NCI-H2196 treated with DMSO at 0.1 percent for 48 hours (cell line): ENCODE measurements around the gene UNC80.

Experiments
- DNase-seq: peaks from one replicate; lab custom pipeline; 2025; ENCODE audit not compliant: unreplicated experiment; lab: John Stamatoyannopoulos, UW

The UNC80 gene

DNA sequence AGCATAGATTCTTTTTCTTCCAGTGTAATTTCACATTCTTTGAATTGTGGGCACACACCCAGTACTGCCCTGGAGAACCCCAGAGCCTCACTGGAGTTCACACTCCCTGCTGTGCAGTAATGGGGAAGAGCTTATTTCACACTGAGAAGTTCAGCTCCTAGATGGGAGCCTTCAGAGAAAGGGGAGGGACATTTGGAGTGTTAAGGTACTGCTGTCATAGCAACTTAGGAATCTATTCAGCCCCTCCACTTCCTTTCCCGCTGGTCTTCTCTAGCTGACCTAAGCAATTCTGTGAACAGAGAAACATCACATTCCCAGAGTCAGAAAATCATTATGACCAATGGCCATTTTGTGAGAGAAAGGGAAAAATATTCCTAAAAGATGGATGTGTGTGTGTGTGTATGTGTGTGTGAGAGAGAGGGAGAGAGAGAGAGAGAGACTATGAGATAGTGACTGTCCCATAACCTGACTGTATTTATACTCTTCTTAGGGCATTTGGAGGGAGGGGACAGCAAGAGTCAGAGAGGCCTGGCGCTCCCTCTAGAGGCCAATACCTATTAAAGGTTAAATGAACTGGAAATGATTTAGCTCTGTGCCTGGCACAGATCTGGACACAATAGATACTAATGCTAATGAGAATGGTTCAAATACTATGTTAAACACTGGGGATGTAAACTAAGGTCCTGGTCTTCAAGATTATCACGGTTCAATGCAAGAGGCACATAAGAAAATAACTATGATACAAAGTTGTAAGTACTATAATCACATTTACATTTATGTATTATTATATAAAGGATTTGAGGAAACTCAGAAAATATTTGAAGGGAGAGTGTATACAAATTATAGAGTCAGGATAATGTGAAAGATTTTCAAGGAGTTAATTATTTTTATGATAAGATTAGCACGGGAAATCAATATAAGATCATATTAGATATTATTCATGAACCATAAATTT lies 189.3 kb downstream of the UNC80 start:
- DNase-seq = no peak

DNA sequence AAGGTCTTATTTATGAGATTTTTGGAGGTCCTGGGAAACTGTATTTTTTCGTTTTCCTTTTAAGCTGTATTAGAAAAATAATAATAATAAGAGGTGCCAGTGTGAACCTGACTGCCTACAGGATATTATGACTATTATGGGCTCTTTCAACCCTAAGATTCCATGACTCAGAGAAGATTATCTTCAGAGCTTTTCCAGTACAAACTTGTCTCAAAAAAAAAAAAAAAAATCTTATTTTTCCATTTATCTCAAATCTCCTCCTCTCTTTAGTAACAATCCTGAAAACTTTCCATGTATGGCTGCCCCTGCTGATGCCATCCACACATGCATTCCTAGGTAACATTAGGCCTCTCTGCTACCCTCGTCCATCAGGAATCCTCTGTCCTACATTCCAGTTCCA lies 194.1 kb downstream of the UNC80 start:
- DNase-seq = no peak

DNA sequence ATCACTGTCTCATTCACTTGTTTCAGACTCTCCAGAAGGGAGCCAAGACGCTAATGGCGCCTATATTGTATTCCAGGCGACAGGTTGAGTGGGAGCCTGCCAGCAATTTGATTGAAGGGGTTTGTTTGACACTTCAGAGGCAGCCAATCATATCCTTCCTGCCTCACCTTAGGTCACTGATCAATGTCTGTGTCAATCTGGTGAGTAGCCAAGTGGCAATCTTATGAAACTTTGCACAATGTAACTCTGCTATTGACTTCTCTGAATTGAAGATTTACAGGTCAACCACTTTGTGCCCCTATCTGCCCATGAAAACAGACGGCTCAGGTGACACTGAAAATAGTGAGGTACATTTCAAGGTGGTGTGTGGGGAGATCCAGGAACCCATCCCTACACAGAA lies 198.1 kb downstream of the UNC80 start:
- no peak for DNase-seq

DNA sequence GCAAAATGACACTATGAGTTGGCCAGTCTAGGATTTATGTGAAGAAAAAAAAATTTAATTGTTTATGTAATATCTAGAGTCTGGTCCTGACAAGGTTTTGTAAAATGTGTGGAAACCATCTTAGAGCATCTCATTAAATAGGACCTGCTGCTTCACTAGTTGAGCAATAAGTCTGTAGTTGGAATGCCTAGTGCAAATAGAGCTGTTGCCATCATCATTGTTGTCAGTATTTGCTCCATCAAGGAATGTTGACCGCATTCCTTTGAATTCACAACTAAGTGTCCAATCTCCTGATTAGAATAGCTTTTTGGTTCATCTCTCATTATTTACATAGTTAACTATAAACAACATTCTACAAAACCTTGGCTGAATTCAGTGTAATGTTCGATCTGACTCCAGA lies 198.6 kb downstream of the UNC80 start:
- no peak for DNase-seq

DNA sequence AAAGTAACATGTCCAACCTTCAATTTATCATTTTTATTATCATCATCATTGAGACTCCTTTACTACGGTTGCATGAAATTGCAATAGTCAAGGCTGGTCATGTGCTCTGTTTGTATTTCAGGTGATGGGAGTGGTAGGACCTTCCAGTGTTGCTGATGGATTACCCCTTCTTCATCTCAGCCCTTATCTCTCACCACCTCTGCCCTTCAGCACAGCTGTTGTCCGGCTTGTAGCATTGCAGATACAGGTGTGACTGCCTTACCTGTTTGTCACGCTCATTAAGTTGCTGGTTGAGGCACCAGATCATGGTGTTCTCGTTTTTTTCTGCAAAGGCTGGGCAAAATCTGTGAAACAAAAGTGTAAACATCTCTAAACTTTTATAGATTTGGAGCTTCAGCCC lies 199.1 kb downstream of the UNC80 start:
- no peak for DNase-seq

DNA sequence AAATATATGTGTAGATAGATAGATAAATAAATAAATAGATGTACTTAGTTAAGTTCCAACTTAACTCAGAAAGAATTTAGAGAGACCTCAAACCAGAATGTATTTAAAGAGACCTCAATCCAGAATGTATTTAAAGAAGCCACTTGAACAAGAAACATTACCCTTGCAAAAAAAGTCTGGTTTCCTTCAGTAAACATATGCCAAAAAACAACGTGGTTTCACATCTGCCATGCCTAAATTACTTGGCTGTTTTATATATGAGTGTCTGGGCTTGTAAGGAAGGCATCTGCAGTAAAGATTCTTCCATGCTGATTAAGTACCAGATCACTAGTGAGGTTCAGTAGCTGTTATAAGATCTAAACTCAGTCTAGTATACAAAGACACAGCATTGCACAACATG lies 201.7 kb downstream of the UNC80 start:
- DNase-seq = no peak

DNA sequence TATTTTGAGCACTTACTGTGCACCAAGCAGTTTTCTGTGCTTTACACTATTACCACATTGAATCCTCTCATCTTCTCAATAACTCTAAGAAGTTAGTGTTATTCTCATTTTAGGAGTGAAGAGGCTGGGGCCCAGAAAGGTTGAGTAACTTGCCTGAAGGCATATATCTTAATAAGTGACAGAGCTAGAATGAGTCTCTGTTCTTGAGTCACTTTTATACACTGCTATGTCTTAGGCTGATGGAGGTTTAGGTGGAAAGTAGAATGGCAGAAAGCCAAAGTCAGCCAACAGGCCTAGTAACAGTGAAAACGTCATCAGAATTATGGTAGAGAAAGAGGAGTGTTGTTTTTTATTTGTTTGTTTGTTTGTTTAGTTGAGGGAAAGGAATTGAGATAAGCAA lies 202.9 kb downstream of the UNC80 start:
- DNase-seq = no peak

DNA sequence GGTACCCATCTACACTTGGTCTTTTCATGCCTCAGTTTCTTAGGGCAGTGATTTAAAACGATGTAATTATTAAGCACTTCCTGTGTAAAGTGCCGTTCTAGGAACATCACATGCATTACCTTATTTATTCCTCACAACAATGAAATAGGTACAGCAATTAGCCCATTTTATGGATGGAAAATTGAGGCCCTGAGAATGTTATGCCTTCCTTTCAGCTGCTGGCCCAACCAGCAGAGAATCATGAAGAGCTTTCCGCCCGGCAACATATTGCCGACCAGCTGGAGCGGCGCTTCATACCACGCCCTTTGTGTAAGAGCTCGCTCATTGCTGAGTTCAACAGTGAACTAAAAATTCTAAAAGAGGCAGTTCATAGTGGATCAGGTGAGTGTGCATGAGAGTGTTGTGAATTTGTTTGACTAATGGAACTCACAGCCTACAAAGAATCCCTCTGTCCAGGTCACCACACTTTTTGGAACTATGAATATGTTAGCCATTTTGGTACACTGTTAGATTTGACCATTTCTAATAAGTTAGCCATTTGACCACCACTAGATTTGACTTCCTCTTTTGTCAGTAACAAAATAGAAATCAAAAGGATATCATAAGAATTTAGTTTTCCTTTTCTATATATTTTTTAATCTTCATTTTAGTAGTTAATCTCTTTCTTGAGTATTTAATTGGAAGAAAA lies 205.2 kb downstream of the UNC80 start:
- no peak for DNase-seq

DNA sequence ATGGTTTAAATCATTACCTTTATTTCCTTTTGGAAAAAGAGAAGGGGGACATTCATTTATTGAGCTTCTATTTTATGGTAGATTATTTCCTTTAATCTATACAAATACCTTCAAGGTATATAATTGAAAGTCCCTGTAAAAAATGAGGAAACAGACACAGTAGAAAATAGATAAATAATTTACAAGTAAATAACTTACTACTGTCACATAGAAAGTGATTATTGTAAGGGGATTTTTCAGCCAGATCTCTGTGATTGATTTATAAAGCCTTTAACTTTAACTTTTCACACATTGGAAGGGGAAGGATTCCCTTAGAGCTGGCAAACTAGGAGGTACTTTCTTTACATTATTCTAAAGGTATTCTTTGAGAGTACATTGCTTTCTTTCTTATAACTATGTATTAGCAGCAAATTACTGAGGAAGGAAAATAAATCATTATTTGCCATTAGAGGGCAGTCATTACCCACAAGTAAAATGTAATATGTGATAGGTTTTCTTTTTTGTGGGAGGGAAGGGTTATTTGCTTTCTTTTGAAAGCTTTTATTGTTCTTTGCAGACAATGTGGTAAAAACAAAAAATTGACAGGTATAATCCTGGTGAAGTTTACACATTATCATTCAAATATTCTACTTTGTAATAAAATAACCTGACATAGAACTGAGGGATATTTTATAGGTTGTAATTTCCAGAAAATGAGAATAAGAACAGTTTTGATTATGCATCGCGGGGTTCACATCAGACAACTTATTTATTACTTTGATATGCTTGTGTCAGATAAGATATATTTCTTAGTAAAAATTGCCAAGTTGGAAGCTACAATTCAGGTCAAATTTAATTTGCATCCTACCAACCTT lies 206.0 kb downstream of the UNC80 start:
- no peak for DNase-seq

DNA sequence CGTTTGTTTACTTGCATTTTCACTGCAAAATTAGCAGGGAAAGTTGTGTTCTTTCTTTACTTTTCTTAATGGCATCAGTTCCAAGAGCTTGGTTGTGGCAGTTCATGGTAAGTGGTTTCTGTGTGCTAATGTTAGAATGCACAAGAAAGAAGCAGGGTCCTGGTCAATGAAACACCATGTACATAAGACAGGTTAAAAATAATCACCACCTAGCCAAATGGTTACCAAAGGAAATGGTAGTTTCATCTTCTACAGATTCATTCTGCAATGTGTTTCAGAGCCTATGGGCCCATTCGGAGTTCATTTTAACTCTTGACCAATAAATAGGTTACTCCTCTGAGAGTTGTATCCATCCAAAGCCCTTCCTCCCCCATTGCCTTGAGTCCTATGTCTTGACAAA lies 212.7 kb downstream of the UNC80 start:
- DNase-seq = no peak

DNA sequence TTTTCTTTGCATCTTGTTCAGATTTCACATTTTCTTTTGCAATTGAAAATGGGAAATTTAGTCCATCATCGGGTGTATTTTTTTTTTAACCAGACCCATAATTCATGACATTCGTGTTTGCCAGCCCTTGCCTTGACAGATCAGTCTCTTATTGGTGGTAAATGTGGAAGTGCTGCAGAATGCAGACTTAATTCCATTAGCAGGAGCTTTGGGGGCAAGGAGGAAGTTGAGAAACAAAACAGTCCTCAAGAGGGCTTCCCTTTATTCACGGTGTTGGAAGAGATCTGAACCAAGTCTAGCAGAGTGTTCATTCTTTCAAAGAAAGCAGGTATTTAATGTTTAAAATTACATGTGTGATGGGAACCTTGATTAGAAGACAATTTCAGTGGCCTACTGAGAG lies 214.2 kb downstream of the UNC80 start:
- no peak for DNase-seq

DNA sequence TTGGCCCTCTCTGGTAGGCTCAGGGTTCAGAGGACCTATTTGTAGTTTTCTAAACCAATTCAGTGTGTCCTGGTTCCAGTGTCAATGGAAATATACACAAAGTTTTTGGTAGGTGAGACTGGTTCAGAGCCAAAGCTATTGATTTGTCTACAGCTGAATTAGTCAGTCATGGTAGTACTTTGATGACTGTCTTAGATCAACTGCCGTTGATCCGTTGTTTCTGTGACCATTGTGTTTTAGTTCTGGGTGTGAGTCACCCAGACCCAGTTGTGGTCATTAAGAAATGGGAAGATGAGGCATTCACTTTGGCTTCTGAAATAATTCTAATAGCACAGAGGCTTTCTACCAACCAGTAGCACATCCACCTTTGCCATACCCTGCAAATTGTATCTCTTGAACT lies 214.8 kb downstream of the UNC80 start:
- no peak for DNase-seq

DNA sequence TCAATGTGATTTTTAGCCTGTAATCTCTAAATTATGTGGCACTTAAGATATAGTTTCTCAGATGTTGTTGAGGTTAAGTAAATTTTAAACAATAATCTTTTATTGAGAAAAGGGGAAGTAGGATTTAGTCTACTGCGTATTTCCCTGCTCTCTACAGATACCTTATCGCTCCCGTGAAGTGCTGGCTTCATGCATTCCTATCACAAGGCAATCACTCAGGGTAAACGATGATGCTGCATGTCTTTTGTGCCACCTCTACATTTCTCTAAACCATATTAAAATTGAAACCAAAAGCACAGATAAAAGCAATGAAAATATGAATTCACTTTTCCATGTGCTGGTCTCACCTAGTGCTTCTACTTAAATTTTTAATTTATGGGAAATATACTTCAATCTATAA lies 216.4 kb downstream of the UNC80 start:
- no peak for DNase-seq

DNA sequence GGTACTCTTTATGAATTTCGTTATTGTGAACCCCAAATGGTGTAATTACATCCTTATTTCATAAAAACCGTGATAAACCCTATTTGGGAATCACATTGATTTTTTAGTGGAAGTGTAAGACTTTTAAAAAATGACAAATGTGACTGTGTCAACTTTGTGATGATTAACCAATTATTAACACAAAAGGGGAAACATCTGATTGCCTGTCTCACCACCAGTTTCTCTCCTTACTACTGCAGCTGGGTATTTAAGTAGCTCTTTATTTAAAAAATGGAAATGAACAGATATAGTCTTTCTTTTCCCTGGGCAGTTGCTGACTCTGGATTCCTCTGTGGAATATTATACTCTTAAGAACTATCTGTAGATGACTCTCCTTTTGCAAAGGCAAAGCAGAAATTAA lies 219.2 kb downstream of the UNC80 start:
- DNase-seq = no peak

DNA sequence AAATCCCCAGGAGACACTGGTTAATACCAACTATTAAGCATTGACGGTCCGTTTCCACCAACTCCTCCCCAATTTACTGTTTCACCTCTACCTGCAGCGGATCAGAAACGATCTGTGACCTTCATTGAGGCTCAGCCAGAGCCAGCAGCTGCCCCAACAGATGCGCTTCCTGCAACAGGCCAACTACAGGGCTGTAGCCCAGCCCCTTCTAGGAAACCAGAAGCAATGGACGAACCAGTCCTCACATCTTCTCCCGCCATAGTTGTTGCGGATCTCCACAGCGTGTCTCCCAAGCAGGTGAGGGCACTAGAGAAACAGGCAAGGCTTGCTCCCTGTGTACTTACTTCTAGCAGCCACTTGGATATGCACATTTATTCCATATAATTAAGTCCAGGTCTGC lies 222.3 kb downstream of the UNC80 start:
- DNase-seq = no peak

DNA sequence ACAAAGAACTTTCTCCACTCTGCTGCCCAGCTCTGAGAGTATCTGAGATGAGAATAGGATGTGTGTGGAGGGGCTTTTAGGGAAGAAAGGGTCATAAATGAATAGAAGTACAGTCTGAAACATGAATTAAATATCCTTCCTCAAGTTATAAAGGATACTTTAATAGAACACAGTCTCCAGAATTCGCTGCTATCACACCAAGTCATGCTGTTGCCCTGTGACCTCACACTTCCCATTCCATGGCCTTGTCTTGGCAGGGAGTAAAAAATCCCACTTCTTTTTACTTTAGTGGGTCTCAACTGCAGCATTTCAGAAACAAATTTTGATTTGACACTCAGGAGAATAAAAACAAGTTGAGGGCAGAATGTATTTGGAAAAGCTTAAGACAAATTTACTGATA lies 227.0 kb downstream of the UNC80 start:
- DNase-seq = no peak

DNA sequence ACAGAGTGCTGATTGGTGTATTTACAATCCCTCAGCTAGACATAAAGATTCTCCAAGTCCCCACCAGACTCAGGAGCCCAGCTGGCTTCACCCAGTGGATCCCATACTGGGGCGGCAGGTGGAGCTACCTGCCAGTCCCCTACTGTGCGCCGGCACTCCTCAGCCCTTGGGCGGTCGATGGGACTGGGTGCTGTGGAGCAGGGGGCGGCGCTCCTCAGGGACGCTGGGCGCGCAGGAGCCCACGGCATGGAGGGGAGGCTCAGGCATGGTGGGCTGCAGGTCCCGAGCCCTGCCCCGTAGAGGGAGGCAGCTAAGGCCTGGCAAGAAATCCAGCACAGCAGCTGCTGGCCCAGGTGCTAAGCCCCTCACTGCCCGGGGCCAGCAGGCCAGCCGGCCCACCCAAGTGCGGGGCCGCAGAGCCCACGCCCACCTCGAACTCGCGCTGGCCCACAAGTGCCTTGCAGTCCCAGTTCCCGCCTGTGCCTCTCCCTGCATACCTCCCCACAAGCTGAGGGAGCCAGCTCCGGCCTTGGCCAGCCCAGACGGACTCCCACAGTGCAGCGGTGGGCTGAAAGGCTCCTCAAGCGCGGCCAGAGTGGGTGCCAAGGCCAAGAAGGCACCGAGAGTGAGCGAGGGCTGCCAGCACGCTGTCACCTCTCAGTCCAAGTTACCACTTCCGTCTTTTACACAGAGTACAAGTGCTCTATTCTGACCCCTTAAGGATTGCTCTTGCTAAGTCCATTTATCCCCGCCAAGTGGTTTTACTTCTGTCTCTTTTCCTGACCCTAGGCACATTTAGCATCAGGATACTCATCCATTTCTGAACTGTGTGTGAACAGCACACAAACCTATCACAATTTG lies 229.1 kb downstream of the UNC80 start:
- no peak for DNase-seq

DNA sequence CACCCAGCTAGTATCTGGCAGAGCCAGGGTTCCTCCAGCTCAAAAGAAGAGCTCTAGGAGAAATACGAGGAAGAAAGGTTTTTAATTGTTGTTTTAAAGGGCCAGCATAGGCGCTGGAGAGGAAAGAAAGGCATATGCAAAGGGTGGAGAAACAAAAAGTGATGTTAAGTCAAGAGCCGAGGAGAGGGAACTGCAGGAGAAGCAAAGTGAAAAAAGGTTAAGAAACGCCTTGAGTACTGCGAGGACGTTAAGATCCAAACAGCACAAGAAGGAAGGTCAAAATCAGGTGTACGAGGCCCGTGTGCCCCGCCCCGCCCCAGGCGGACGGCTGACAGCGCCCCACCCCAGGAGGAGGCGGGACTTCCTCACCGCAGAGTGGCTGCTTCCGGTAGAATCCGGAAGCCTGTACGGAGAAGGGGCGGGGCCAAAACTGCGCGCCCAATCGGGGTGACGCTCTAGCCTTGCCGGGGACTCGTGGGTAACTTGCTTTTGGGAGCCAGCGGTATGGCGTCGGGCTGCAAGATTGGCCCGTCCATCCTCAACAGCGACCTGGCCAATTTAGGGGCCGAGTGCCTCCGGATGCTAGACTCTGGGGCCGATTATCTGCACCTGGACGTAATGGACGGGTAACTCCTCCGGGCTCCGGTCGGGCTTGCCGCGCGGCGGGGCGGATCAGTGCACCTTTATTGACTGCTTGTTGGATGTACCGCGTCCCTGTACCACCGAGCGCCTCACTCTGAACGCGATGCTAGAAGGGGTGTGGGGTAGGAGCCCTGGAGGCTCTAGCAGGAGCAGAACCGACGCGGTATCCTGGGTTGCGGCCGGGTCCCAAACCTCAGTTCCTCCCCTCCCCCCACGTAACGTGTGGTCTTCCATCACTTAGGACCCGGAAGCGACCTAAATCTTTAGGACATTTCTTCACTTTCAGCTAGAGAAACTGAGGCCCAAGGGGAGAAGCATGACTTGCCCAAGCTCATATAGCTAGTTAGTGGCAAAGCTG lies 230.8 kb downstream of the UNC80 start, which contains the start of gene RPE:
Gene RPE (plus strand): TSS at position 481 of the 1,000 bp plus-strand sequence. CDS start 24 bp downstream, at position 505.
- DNase-seq = peak; percentile 89

DNA sequence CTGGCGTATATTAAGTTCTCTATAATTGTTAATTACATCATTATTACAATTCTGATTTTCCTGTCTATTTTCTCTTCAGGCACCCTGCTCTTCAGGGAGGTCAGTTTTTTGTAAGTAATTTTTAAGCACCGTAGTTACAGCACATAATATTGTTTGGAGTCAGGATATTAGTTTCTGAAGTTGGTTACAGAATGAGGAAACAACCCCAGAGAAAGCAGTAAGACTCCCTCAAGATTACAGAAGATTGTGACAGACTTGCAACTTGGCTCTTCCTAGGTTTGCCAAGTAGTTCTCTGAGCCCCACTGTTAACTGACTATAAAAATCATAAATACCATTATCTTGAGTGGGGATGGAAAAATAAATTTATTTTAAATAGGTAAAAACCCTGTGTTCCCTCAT lies 231.7 kb downstream of the UNC80 start:
- DNase-seq = no peak
